Mucosa of rectum (tissue), 2 donors: ENCODE results near the gene TTLL12.

Experiments used
- H3K27ac ChIP-seq, 2 donors: one replicate each; pipeline ENCODE4 v1.7.0; 2013; ENCODE audit warnings: inconsistent platforms in 2 of 2, low read depth in 2 of 2, low read length in 2 of 2
- H3K27me3 ChIP-seq, 2 donors: one replicate each; pipeline ENCODE4 v1.7.0; 2013; ENCODE audit warnings: low read length in 2 of 2; ENCODE audit not compliant: control insufficient read depth in 2 of 2, insufficient read depth in 2 of 2
- H3K36me3 ChIP-seq, 2 donors: one replicate each; pipeline ENCODE4 v1.7.0; 2013; ENCODE audit warnings: low read length in 2 of 2; ENCODE audit not compliant: control insufficient read depth in 2 of 2, insufficient read depth in 2 of 2
- H3K4me1 ChIP-seq, 2 donors: one replicate each; pipeline ENCODE4 v1.7.0; 2013; ENCODE audit warnings: low read length in 2 of 2, mild to moderate bottlenecking in 1 of 2; ENCODE audit not compliant: control insufficient read depth in 2 of 2, insufficient read depth in 2 of 2
- H3K4me3 ChIP-seq, 2 donors: one replicate each; pipeline ENCODE4 v1.7.0; 2013; ENCODE audit warnings: low read length in 2 of 2
- H3K9ac ChIP-seq, 2 donors: one replicate each; pipeline ENCODE4 v1.7.0; 2013; ENCODE audit warnings: low read length in 2 of 2, low read depth in 1 of 2, mild to moderate bottlenecking in 1 of 2
- H3K9me3 ChIP-seq, 2 donors: one replicate each; pipeline ENCODE4 v1.7.0; 2013; ENCODE audit warnings: low read length in 2 of 2; ENCODE audit not compliant: control insufficient read depth in 2 of 2
- donor health status: healthy.
- donor health status: Normal muscosa, but diverticular disease.

The TTLL12 gene

DNA sequence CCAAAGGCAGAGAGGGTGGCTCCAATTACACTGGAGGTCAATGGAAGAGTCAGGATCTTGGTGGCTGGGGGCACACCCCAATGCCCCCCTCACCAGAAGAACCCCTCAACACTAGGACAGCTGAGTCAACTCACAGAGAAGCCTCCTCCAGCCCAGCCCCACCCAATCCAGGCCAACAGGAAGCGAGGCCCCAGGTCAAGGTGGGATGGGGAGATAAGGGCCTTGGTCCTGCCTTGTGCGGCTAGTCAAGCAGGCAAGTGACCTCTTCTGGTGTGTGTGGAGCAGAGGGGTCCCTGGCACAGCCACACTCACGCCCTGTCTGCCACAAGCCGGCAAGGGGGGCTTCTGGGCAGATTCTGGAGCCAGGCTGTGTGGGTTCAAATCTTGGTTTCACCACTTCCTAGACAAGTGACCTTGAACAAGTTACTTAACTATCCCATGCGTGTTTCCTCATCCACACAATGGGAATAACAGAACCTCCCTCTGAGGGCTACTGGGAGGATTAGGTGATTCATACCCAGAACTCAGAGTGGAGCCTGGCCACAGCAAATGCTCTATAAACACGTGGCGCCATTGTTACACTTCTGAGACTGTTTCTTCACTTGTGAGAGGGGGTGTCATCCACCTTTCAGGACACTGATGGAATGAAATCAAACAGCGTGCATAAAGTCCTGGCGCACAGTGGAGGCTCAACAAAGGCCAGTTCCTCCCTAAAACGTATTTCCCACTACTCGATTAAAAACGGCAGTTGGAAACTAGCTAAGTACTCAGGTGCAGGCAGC, 3.2 kb downstream of the TTLL12 start:
- peaks cover 11 to 17% of the 10 kb centered on the region in 2 donors for H3K4me1 ChIP-seq
- no peaks in the 10 kb centered on the region for H3K27me3 ChIP-seq
- H3K27ac ChIP-seq: no peak overlapping the region
- H3K9ac ChIP-seq: no peak overlapping the region
- no peaks in the 10 kb centered on the region for H3K9me3 ChIP-seq
- H3K4me3 ChIP-seq: no peak overlapping the region
- H3K36me3 ChIP-seq: peaks cover 14 to 27% of the 10 kb centered on the region in 2 donors

DNA sequence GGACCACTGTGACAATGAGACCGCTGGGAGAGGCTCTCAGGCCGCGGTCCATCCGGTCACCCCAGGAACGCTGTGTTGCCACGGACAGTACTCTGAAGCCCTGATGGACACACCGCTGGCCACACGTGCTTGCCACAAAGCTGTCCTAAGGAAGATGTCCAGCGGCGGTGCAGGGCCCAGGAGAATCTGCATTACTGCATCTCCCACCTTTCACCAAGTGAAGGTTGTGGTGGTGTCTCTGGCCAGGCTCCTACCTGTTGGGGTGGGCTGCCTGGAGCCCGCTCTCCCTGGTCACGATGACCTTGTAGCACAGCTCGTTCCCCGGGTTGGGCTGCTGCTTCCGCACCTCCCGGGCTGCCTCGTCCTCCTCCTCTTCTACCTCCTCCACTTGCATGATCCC, 4.2 kb downstream of the TTLL12 start:
- Histone ChIP-seq H3K27me3 (no peaks in the 10 kb centered on the region), H3K27ac (no peak overlapping the region), H3K9ac (no peak overlapping the region), H3K36me3 (peaks cover 17 to 30% of the 10 kb centered on the region in 2 donors), H3K4me3 (no peak overlapping the region), H3K9me3 (no peaks in the 10 kb centered on the region), H3K4me1 (peaks cover 11 to 13% of the 10 kb centered on the region in 2 donors)

DNA sequence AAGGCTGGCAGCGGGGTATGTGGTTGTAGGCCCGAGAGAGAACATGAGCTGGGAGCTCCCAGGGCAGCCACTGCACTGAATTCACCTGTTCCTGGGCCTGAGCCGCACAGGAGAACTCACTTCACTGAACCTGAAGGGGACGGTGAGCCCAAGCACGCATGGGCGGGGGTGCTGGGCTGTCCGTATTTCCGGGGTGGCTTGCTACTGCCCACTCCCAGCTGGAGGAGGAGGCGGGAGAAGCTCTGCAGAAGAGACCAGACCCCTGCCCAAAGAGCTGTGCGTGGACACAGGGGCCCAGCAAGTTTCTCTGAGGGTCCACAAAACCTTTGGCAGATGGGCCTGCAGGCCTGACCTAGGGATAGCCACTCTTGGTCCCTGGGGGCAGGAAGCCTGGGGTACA, 4.8 kb downstream of the TTLL12 start:
- no peak overlapping the region for H3K9ac ChIP-seq
- H3K4me3 ChIP-seq: no peak overlapping the region
- no peak overlapping the region for H3K27ac ChIP-seq
- peaks cover 11 to 12% of the 10 kb centered on the region in 2 donors for H3K4me1 ChIP-seq
- H3K27me3 ChIP-seq: no peaks in the 10 kb centered on the region
- H3K9me3 ChIP-seq: no peaks in the 10 kb centered on the region
- peaks cover 17 to 34% of the 10 kb centered on the region in 2 donors for H3K36me3 ChIP-seq

DNA sequence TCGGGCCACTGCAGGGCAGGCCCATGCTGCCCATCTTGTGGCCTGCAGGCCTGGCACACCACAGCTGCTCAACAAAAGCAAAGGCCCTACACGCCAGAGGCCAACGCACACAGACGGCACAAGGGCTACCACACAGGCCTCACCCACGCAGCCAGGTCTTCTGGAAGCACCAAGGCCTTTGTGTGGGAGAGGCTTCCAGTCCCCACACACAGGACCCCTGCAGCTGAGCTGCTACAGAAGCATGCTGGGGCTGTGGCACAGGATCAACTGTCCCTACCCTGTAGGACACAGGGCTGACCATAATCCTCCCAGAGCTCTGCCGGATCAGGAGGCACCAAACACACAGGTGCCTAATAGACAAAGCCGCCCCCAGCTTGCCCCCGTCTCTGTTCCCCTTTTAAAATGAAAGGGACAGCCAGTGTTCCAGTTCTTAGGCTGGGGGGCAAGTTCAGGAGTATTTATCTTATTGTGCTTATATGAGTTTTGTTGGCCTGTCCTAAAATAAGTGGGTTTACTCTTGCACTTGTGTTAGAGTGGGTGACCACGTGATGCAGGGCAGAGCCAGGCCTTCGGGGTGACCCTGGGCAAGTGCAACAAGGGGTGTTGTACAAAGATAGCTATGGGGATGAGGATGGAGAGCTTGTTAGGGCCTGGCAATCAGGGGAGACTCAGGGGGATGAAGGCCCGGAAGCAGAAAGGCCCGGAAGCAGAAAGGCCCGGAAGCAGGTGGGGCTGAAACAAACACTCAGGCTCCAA, 5.4 kb downstream of the TTLL12 start:
- Histone ChIP-seq H3K27me3 (no peaks in the 10 kb centered on the region), H3K9me3 (no peaks in the 10 kb centered on the region), H3K4me3 (no peak overlapping the region), H3K27ac (no peak overlapping the region), H3K9ac (no peak overlapping the region), H3K36me3 (peaks cover 19 to 34% of the 10 kb centered on the region in 2 donors), H3K4me1 (peaks cover 10 to 12% of the 10 kb centered on the region in 2 donors)

GRCh38 chr22:43180670-43181069, 6.3 kb downstream of the TTLL12 start:
- Histone ChIP-seq H3K4me3 (no peak overlapping the region), H3K36me3 (peaks cover 24 to 38% of the 10 kb centered on the region in 2 donors), H3K9ac (no peak overlapping the region), H3K27ac (no peak overlapping the region), H3K27me3 (no peaks in the 10 kb centered on the region), H3K9me3 (no peaks in the 10 kb centered on the region), H3K4me1 (peaks cover 3 to 9% of the 10 kb centered on the region in 2 donors)

- peaks cover 28 to 44% of the 10 kb centered on the region in 2 donors for H3K36me3 ChIP-seq
- no peaks in the 10 kb centered on the region for H3K27me3 ChIP-seq
- peaks cover 0 to 4% of the 10 kb centered on the region in 2 donors for H3K4me1 ChIP-seq
- H3K4me3 ChIP-seq: no peak overlapping the region
- no peak overlapping the region for H3K9ac ChIP-seq
- no peaks in the 10 kb centered on the region for H3K9me3 ChIP-seq
- no peak overlapping the region for H3K27ac ChIP-seq
Observed at GRCh38 chr22:43179911-43180195, 7.1 kb downstream of the TTLL12 start.

- Histone ChIP-seq H3K9ac (no peak overlapping the region), H3K4me1 (peaks cover 0 to under 1% of the 10 kb centered on the region in 2 donors), H3K36me3 (peaks cover 32 to 46% of the 10 kb centered on the region in 2 donors), H3K9me3 (no peaks in the 10 kb centered on the region), H3K27ac (no peak overlapping the region), H3K27me3 (no peaks in the 10 kb centered on the region), H3K4me3 (no peak overlapping the region)
Observed at GRCh38 chr22:43179146-43179910, 7.6 kb downstream of the TTLL12 start.

DNA sequence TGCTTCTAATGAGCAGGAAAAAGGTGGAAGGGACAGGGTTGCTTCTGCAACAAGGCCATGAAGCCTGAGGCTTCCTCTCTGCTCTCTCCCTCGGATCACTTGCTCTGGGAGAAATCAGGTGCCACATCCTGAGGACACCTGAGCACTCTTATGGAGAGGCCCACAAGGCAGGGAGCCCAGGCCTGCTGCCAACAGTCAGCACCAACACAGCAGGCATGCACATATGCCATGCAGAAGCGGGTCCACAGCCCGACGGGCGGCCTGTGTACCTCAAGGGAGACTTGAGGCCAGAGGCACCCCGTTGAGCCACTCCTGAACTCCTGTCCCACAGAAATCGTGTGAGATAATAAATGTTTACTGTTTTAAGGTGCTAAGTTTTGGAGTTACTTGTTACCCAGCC, 9.5 kb downstream of the TTLL12 start:
- Histone ChIP-seq H3K9ac (no peak overlapping the region), H3K27ac (no peak overlapping the region), H3K4me1 (no peaks in the 10 kb centered on the region), H3K36me3 (peaks cover 46 to 55% of the 10 kb centered on the region in 2 donors), H3K4me3 (no peak overlapping the region), H3K27me3 (no peaks in the 10 kb centered on the region), H3K9me3 (no peaks in the 10 kb centered on the region)

GRCh38 chr22:43176090-43176489, 10.8 kb downstream of the TTLL12 start:
- Histone ChIP-seq H3K9me3 (no peaks in the 10 kb centered on the region), H3K36me3 (peaks cover 49 to 56% of the 10 kb centered on the region in 2 donors), H3K4me3 (no peak overlapping the region), H3K4me1 (peaks cover 6 to 12% of the 10 kb centered on the region in 2 donors), H3K27ac (no peak overlapping the region), H3K9ac (no peak overlapping the region), H3K27me3 (no peaks in the 10 kb centered on the region)
